GM12878 (cell line): ENCODE data around the gene SYNRG. TPM values are rescaled to one million over a fixed set of nuclear protein-coding genes. Genes with fewer than 3 reads are reported as not detected.

Experiments used
- ATAC-seq: fragments of 200-7000 bp; cut with Tn5 transposase; 3 replicates; pipeline ENCODE4 v1.9.1; 2020; ENCODE audit warnings: mild to moderate bottlenecking, moderate library complexity
- BruUV-seq: library from RNA; stranded (reverse); fragments of 400-500 nt; replicated peaks from 2 replicates; lab custom pipeline; 2021; lab: Mats Ljungman, UMichigan
- CTCF ChIA-PET: fragments of 300-600 bp; sonication (Branson Sonifier 250); formaldehyde crosslinking; extraction: SDS; loops from one replicate; lab custom pipeline; 2021; ENCODE audit warnings: inconsistent platforms; lab: Yijun Ruan, JAX
- POLR2A ChIA-PET: fragments of 350-600 bp; formaldehyde crosslinking; extraction: SDS; loops from one replicate; lab custom pipeline; 2021; ENCODE audit warnings: inconsistent platforms; lab: Charles Lee
- RAD21 ChIA-PET: fragments of 300-600 bp; sonication (Branson Sonifier 250); formaldehyde crosslinking; loops from one replicate; lab custom pipeline; 2023; ENCODE audit warnings: antibody characterized with exemption; ENCODE audit not compliant: unreplicated experiment; lab: Charles Lee
- SMC1A ChIA-PET: fragments of 300-600 bp; sonication (Branson Sonifier 250); formaldehyde crosslinking; loops from one replicate; lab custom pipeline; 2023; ENCODE audit not compliant: unreplicated experiment, uncharacterized antibody; lab: Charles Lee
- DNase-seq: peaks from one replicate; pipeline ENCODE4 v3.0.0-alpha.2; 2011; ENCODE audit warnings: low read depth, low spot score
- FAIRE-seq: peaks from 3 replicates; lab custom pipeline; 2011; peaks lifted over from hg19 to GRCh38; lab: Jason Lieb, UNC
- H2AFZ ChIP-seq: 2 replicates; pipeline ENCODE4 v1.6.0; 2011; ENCODE audit warnings: low read depth, low read length, control low read depth; ENCODE audit not compliant: control insufficient read depth
- H3K27ac ChIP-seq: 2 replicates; pipeline ENCODE4 v1.5.1; 2011; ENCODE audit warnings: control low read depth; ENCODE audit not compliant: control insufficient read depth, insufficient read depth
- H3K27me3 ChIP-seq, 2 experiments: replicated peaks in 1 of 2; 2 replicates each; pipeline versions ENCODE4 v1.6.0 to v1.6.1; 2011; ENCODE audit warnings: low read length in 1 of 2; ENCODE audit not compliant: control insufficient read depth in 2 of 2, insufficient read depth in 2 of 2
- H3K36me3 ChIP-seq, 2 experiments: 2 replicates each; pipeline ENCODE4 v1.5.1; 2011; ENCODE audit warnings: low read length in 1 of 2; ENCODE audit not compliant: control insufficient read depth in 2 of 2, insufficient read depth in 2 of 2
- H3K4me1 ChIP-seq: 2 replicates; pipeline ENCODE4 v1.6.1; 2011; ENCODE audit warnings: mild to moderate bottlenecking, low read length, moderate library complexity, mixed read lengths; ENCODE audit not compliant: control insufficient read depth, insufficient read depth
- H3K4me2 ChIP-seq: 2 replicates; pipeline ENCODE4 v1.6.0; 2011; ENCODE audit warnings: control low read depth; ENCODE audit not compliant: control insufficient read depth, insufficient read depth
- H3K4me3 ChIP-seq: fragments of 200-600 bp; sonication (generic); 2 replicates; pipeline ENCODE4 v1.5.1; 2016
- H3K79me2 ChIP-seq: 2 replicates; pipeline ENCODE4 v1.6.0; 2011; ENCODE audit warnings: low read length; ENCODE audit not compliant: control insufficient read depth, insufficient read depth
- H3K9ac ChIP-seq: 2 replicates; pipeline ENCODE4 v1.8.0; 2011; ENCODE audit warnings: low read length, control low read depth, mixed read lengths; ENCODE audit not compliant: control insufficient read depth, insufficient read depth
- H3K9me3 ChIP-seq: replicated peaks from 3 replicates; pipeline ENCODE4 v1.5.1; 2011; ENCODE audit warnings: mild to moderate bottlenecking, low read length; ENCODE audit not compliant: control insufficient read depth, insufficient read depth
- H4K20me1 ChIP-seq: 2 replicates; pipeline ENCODE4 v1.6.0; 2011; ENCODE audit not compliant: control insufficient read depth, insufficient read depth
- ATF7 ChIP-seq: fragments of 450-650 bp; IDR thresholded peaks from 2 replicates; pipeline ENCODE4 v1.6.1; 2016; ENCODE audit warnings: low read depth, mild to moderate bottlenecking
- BMI1 ChIP-seq: fragments of 450-650 bp; IDR thresholded peaks from 2 replicates; pipeline ENCODE4 v1.6.1; 2016; ENCODE audit warnings: mild to moderate bottlenecking, moderate library complexity, borderline replicate concordance
- DPF2 ChIP-seq: fragments of 450-650 bp; IDR thresholded peaks from 2 replicates; pipeline ENCODE4 v1.6.1; 2017; ENCODE audit warnings: mild to moderate bottlenecking
- EZH2 ChIP-seq: IDR thresholded peaks from 2 replicates; pipeline ENCODE4 v1.6.1; 2012; ENCODE audit warnings: low read depth, mild to moderate bottlenecking, control low read depth, inconsistent platforms, low read length, borderline replicate concordance; ENCODE audit not compliant: control insufficient read depth
- FOXK2 ChIP-seq: fragments of 450-650 bp; IDR thresholded peaks from 2 replicates; pipeline ENCODE4 v1.6.1; 2017; ENCODE audit warnings: mild to moderate bottlenecking, moderate library complexity
- JUND ChIP-seq: IDR thresholded peaks from 2 replicates; pipeline ENCODE4 v1.6.1; 2012; ENCODE audit warnings: low read depth, mild to moderate bottlenecking, low read length, improper control_type of control experiment, moderate library complexity
- PAX5 ChIP-seq: IDR thresholded peaks from 2 replicates; pipeline ENCODE4 v1.6.1; 2011; ENCODE audit warnings: low read depth, low read length, borderline replicate concordance
- RB1 ChIP-seq: fragments of 450-650 bp; formaldehyde crosslinking; IDR thresholded peaks from 2 replicates; pipeline ENCODE4 v1.6.1; 2017; ENCODE audit warnings: mild to moderate bottlenecking, borderline replicate concordance
- SREBF1 ChIP-seq: IDR thresholded peaks from 2 replicates; pipeline ENCODE4 v1.6.1; 2012; ENCODE audit warnings: mild to moderate bottlenecking, low read length
- SREBF2 ChIP-seq: IDR thresholded peaks from 2 replicates; pipeline ENCODE4 v1.6.1; 2012; ENCODE audit warnings: mild to moderate bottlenecking, low read length
- STAT1 ChIP-seq: fragments of 450-650 bp; conservative IDR thresholded peaks from 2 replicates; pipeline ENCODE4 v1.6.1; 2014; ENCODE audit warnings: antibody characterized with exemption, mild to moderate bottlenecking
- YBX1 ChIP-seq: fragments of 450-650 bp; IDR thresholded peaks from 2 replicates; pipeline ENCODE4 v1.6.1; 2016; ENCODE audit warnings: antibody characterized with exemption
- YY1 ChIP-seq: IDR thresholded peaks from 2 replicates; pipeline ENCODE4 v1.6.1; 2011; ENCODE audit warnings: low read depth, mild to moderate bottlenecking, low read length
- WGBS: methylation state at CpG from one replicate; pipeline ENCODE4 v1.1.6; 2016; ENCODE audit warnings: low lambda C conversion rate; ENCODE audit not compliant: insufficient replicate concordance, insufficient coverage; ENCODE audit errors: missing lambda C conversion rate; 5-methylcytosine and 5-hydroxymethylcytosine counted together
- in situ Hi-C: fragments of 300-500 bp; cut with MboI; formaldehyde crosslinking; loops from 9 replicates; pipeline ENCODE4 v1.14.3; 2018; ENCODE audit warnings: mixed read lengths
- intact Hi-C: fragments of 100-400 bp; cut with micrococcal nuclease; formaldehyde crosslinking; loops from one replicate; pipeline ENCODE4 v1.14.2; 2022; ENCODE audit not compliant: unreplicated experiment
- polyA plus RNA-seq, 11 experiments: library from polyadenylated mRNA; depleted of rRNA in 4 of 11; unstranded in 6 of 11; stranded (reverse) in 5 of 11; fragments of >200 nt; fragmentation: Nextera tagmentation in 4 of 11; fragmentation: Illumina TruSeq in 1 of 11; extraction: Ambion mirVana in 4 of 11; extraction: Trizol in 1 of 11; gene quantifications; 1 replicate in 1 of 11; 2 replicates in 10 of 11; pipeline versions ENCODE4 v1.2.1 to v1.2.3, GENCODE V29; 2011 to 2016; ENCODE audit warnings: inconsistent platforms in 2 of 11, missing spikeins in 2 of 11, low read depth in 1 of 11
- total RNA-seq, 4 experiments: library from RNA; depleted of rRNA in 3 of 4; stranded (reverse); fragments of >200 nt in 3 of 4; fragmentation: Illumina TruSeq in 1 of 4; extraction: Trizol in 1 of 4; gene quantifications; 2 replicates each; pipeline versions ENCODE4 v1.2.1 to v1.2.3, GENCODE V29; 2013 to 2021
- TF ChIP-seq, protein P1 (sequence below): fragments of 450-650 bp; IDR thresholded peaks from 2 replicates; pipeline ENCODE4 v1.6.1; 2017; ENCODE audit warnings: mild to moderate bottlenecking, moderate library complexity
- TF ChIP-seq, protein P2 (sequence below): fragments of 450-650 bp; IDR thresholded peaks from 2 replicates; pipeline ENCODE4 v1.6.1; 2016; ENCODE audit warnings: mild to moderate bottlenecking

The SYNRG gene
- total and polyA plus RNA-seq, 10 of the 15 experiments (the other 5 are each of a cell fraction or from before 2014, with no cell fraction given) = 5.2 to 40.4 (median 26.7) TPM

DNA sequence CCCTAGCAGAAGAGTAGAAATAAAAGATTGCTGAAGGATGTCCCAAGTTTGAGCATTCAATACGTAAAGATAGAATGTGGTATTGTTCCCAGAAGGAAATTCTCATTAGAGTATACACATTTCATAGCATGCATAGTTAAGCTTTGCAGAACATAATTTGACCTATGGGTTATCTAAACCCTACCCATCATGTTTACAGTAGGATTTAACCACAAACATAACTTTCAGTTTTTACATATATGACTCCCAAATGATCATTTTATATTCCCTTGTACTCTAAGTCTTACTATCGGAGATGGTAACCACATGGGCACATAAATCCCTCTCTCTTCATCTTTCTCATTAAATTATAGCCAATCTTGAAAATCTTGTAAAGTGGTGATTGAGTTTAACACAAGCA is 50.9 kb downstream of the SYNRG start:
- Histone ChIP-seq H3K9me3 (no peaks in the 10 kb centered on the region), H3K4me1 (no peaks in the 10 kb centered on the region), H3K4me2 (no peak overlapping the region), H3K27ac (no peak overlapping the region), H3K79me2 (no peaks in the 10 kb centered on the region), H3K9ac (no peak overlapping the region), H4K20me1 (no peaks in the 10 kb centered on the region), H3K27me3 (no peaks in the 10 kb centered on the region), H3K36me3 (peaks cover 5 to 35% of the 10 kb centered on the region in 2 experiments), H2AFZ (no peak overlapping the region), H3K4me3 (no peak overlapping the region)
- DNase-seq (no peak), FAIRE-seq (no peak), ATAC-seq (no peak)
- ChIA-PET RAD21 (no interaction called here), CTCF (no interaction called here), SMC1A (interaction anchor here (0.8 kb wide), 1 partner anchor 11 kb away, joined by 4 read pairs; no protein-coding TSS in a partner anchor), POLR2A (no interaction called here)
- WGBS = 98% methylated on average over 2 of the region's 2 CpGs
- intact Hi-C loops (no loop called here), in situ Hi-C loops (no loop called here)
- TF ChIP-seq, protein P1, sequence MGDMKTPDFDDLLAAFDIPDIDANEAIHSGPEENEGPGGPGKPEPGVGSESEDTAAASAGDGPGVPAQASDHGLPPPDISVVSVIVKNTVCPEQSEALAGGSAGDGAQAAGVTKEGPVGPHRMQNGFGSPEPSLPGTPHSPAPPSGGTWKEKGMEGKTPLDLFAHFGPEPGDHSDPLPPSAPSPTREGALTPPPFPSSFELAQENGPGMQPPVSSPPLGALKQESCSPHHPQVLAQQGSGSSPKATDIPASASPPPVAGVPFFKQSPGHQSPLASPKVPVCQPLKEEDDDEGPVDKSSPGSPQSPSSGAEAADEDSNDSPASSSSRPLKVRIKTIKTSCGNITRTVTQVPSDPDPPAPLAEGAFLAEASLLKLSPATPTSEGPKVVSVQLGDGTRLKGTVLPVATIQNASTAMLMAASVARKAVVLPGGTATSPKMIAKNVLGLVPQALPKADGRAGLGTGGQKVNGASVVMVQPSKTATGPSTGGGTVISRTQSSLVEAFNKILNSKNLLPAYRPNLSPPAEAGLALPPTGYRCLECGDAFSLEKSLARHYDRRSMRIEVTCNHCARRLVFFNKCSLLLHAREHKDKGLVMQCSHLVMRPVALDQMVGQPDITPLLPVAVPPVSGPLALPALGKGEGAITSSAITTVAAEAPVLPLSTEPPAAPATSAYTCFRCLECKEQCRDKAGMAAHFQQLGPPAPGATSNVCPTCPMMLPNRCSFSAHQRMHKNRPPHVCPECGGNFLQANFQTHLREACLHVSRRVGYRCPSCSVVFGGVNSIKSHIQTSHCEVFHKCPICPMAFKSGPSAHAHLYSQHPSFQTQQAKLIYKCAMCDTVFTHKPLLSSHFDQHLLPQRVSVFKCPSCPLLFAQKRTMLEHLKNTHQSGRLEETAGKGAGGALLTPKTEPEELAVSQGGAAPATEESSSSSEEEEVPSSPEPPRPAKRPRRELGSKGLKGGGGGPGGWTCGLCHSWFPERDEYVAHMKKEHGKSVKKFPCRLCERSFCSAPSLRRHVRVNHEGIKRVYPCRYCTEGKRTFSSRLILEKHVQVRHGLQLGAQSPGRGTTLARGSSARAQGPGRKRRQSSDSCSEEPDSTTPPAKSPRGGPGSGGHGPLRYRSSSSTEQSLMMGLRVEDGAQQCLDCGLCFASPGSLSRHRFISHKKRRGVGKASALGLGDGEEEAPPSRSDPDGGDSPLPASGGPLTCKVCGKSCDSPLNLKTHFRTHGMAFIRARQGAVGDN = no peak
- no peak for TF ChIP-seq SREBF1
- no TSS peak for BruUV-seq

DNA sequence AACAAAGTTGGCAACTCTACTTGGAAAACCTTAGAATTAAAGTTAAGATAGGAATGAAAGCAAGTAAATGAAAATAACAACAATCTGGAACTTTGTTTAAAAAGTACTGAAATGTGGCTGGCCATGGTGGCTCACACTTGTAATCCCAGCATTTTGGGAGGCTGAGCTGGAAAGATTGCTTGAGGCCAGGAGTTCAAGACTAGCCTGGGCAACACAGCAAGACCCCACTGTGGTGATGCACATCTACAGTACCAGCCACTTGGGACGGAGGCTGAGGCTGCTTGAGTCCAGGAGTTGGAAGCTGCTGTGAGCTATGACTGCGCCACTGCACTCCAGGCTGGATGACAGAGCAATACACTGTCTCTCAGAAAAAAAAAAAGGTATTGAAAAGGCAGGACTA is 51.7 kb downstream of the SYNRG start:
- ChIA-PET CTCF (no interaction called here), SMC1A (interaction anchor here (1.0 kb wide), 1 partner anchor 28 kb away, joined by 3 read pairs; no protein-coding TSS in a partner anchor)
- TF ChIP-seq BMI1 = no peak
- no peak for TF ChIP-seq ATF7
- no peak for TF ChIP-seq EZH2
- no peak for TF ChIP-seq SREBF1
- TF ChIP-seq SREBF2 = no peak
- no peak for TF ChIP-seq YY1
- TF ChIP-seq RB1 = no peak
- TF ChIP-seq JUND = no peak
- TF ChIP-seq STAT1 = no peak
- TF ChIP-seq, protein P2, sequence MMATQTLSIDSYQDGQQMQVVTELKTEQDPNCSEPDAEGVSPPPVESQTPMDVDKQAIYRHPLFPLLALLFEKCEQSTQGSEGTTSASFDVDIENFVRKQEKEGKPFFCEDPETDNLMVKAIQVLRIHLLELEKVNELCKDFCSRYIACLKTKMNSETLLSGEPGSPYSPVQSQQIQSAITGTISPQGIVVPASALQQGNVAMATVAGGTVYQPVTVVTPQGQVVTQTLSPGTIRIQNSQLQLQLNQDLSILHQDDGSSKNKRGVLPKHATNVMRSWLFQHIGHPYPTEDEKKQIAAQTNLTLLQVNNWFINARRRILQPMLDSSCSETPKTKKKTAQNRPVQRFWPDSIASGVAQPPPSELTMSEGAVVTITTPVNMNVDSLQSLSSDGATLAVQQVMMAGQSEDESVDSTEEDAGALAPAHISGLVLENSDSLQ = no peak
- no peak for TF ChIP-seq PAX5
- no peak for TF ChIP-seq YBX1
- TF ChIP-seq FOXK2 = no peak
- no peak for TF ChIP-seq DPF2

More for the DNA sequence above, 51.7 kb downstream of the SYNRG start:
- DNase-seq (no peak), ATAC-seq (no peak), FAIRE-seq (no peak)
- ChIA-PET RAD21 (no interaction called here), POLR2A (interaction anchor here (0.6 kb wide), 1 partner anchor 116 kb away, joined by 7 read pairs; no protein-coding TSS in a partner anchor)
- Histone ChIP-seq H3K27me3 (no peaks in the 10 kb centered on the region), H4K20me1 (no peaks in the 10 kb centered on the region), H2AFZ (no peak overlapping the region), H3K79me2 (no peaks in the 10 kb centered on the region), H3K4me3 (no peak overlapping the region), H3K4me1 (no peaks in the 10 kb centered on the region), H3K9ac (no peak overlapping the region), H3K9me3 (no peaks in the 10 kb centered on the region), H3K36me3 (peaks cover 5 to 37% of the 10 kb centered on the region in 2 experiments), H3K4me2 (no peak overlapping the region), H3K27ac (no peak overlapping the region)
- intact Hi-C loops (no loop called here), in situ Hi-C loops (no loop called here)
- 96% methylated on average over 2 of the region's 2 CpGs for WGBS
- BruUV-seq = no TSS peak
